Ectodermal cell (in vitro differentiated cells): Measurements from ENCODE around the gene RGCC.
"Not testable (repeated sequence)": the region's sequence is repeated elsewhere in the genome, so short reads cannot be mapped to it uniquely, and the experiment has no call there.

Experiments
- H3K27ac ChIP-seq: 2 replicates; pipeline ENCODE4 v1.7.0; 2013; ENCODE audit warnings: mild to moderate bottlenecking, low read depth, low read length; ENCODE audit not compliant: insufficient read depth, poor library complexity, severe bottlenecking
- H3K27me3 ChIP-seq: 2 replicates; pipeline ENCODE4 v1.7.0; 2013; ENCODE audit warnings: mild to moderate bottlenecking, low read length; ENCODE audit not compliant: insufficient read depth, control insufficient read depth, poor library complexity, severe bottlenecking
- H3K36me3 ChIP-seq: one replicate; pipeline ENCODE4 v1.7.0; 2013; ENCODE audit warnings: low read length; ENCODE audit not compliant: control insufficient read depth, insufficient read depth
- H3K4me1 ChIP-seq: one replicate; pipeline ENCODE4 v1.7.0; 2013; ENCODE audit warnings: low read length; ENCODE audit not compliant: control insufficient read depth, insufficient read depth
- H3K4me3 ChIP-seq: 2 replicates; pipeline ENCODE4 v1.7.0; 2013; ENCODE audit warnings: low read depth, low read length, control low read depth; ENCODE audit not compliant: insufficient read depth
- H3K9me3 ChIP-seq: 2 replicates; pipeline ENCODE4 v1.7.0; 2013; ENCODE audit warnings: mild to moderate bottlenecking, low read length, moderate library complexity; ENCODE audit not compliant: control insufficient read depth
- WGBS, 2 experiments: methylation state at CpG; one replicate each; pipeline ENCODE4 v1.1.7; 2013; ENCODE audit warnings: missing lambda C conversion rate in 2 of 2; 5-methylcytosine and 5-hydroxymethylcytosine counted together

RGCC gene

GRCh38 chr13:41500511-41500910 lies 43.2 kb downstream of the RGCC start:
- Histone ChIP-seq H3K4me1 (peaks cover under 1% of the 10 kb centered on the region), H3K27me3 (no peaks in the 10 kb centered on the region), H3K27ac (no peak overlapping the region), H3K4me3 (no peak overlapping the region), H3K36me3 (no peaks in the 10 kb centered on the region), H3K9me3 (no peaks in the 10 kb centered on the region)
- 91 to 96% methylated on average over 5 of the region's 5 CpGs for WGBS, 2 experiments

GRCh38 chr13:41501281-41501680 lies 43.9 kb downstream of the RGCC start:
- Histone ChIP-seq H3K36me3 (no peaks in the 10 kb centered on the region), H3K4me3 (no peak overlapping the region), H3K4me1 (no peaks in the 10 kb centered on the region), H3K27me3 (no peaks in the 10 kb centered on the region), H3K9me3 (no peaks in the 10 kb centered on the region), H3K27ac (no peak overlapping the region)
- 89 to 93% methylated on average over 4 of the region's 4 CpGs for WGBS, 2 experiments

- WGBS, 2 experiments, result 88 to 95% methylated on average over 5 of the region's 5 CpGs
Measured at GRCh38 chr13:41502031-41502430, 44.7 kb downstream of the RGCC start.

GRCh38 chr13:41502673-41503072 lies 45.3 kb downstream of the RGCC start:
- Histone ChIP-seq H3K4me3 (no peak overlapping the region), H3K36me3 (no peaks in the 10 kb centered on the region), H3K4me1 (no peaks in the 10 kb centered on the region), H3K9me3 (no peaks in the 10 kb centered on the region), H3K27ac (no peak overlapping the region), H3K27me3 (no peaks in the 10 kb centered on the region)
- WGBS, 2 experiments, result 93 to 94% methylated on average over 9 of the region's 9 CpGs

More at GRCh38 chr13:41502031-41502430, 44.7 kb downstream of the RGCC start:
- Histone ChIP-seq H3K4me3 (no peak overlapping the region), H3K27me3 (no peaks in the 10 kb centered on the region), H3K4me1 (no peaks in the 10 kb centered on the region), H3K36me3 (no peaks in the 10 kb centered on the region), H3K9me3 (no peaks in the 10 kb centered on the region), H3K27ac (no peak overlapping the region)

GRCh38 chr13:41503356-41503755 lies 46.0 kb downstream of the RGCC start:
- H3K4me3 ChIP-seq, result no peak overlapping the region
- no peaks in the 10 kb centered on the region for H3K9me3 ChIP-seq
- WGBS, 2 experiments, result 89 to 97% methylated on average over 3 of the region's 3 CpGs
- H3K27ac ChIP-seq, result no peak overlapping the region
- no peaks in the 10 kb centered on the region for H3K27me3 ChIP-seq
- H3K4me1 ChIP-seq, result no peaks in the 10 kb centered on the region
- no peaks in the 10 kb centered on the region for H3K36me3 ChIP-seq

GRCh38 chr13:41504657-41505056 lies 47.3 kb downstream of the RGCC start:
- not testable (repeated sequence) for H3K36me3 ChIP-seq, H3K27ac ChIP-seq

GRCh38 chr13:41505209-41505835 lies 48.0 kb downstream of the RGCC start:
- no peaks in the 10 kb centered on the region for H3K4me1 ChIP-seq
- H3K27me3 ChIP-seq, result no peaks in the 10 kb centered on the region
- no peaks in the 10 kb centered on the region for H3K9me3 ChIP-seq
- H3K36me3 ChIP-seq, result no peaks in the 10 kb centered on the region
- H3K4me3 ChIP-seq, result no peak overlapping the region
- 91 to 92% methylated on average over 2 of the region's 2 CpGs for WGBS, 2 experiments
- no peak overlapping the region for H3K27ac ChIP-seq

More at GRCh38 chr13:41504657-41505056, 47.3 kb downstream of the RGCC start:
- H3K9me3 ChIP-seq, H3K27me3 ChIP-seq, H3K4me1 ChIP-seq, H3K4me3 ChIP-seq: not testable (repeated sequence)

GRCh38 chr13:41506312-41506711 lies 49.0 kb downstream of the RGCC start:
- WGBS, 2 experiments, result 100% methylated on average over 1 of the region's 1 CpG; no CpG with 5 or more reads in 1 of the 2 experiments
- no peaks in the 10 kb centered on the region for H3K27me3 ChIP-seq
- no peak overlapping the region for H3K27ac ChIP-seq
- no peaks in the 10 kb centered on the region for H3K9me3 ChIP-seq
- H3K4me1 ChIP-seq, result no peaks in the 10 kb centered on the region
- no peak overlapping the region for H3K4me3 ChIP-seq
- H3K36me3 ChIP-seq, result no peaks in the 10 kb centered on the region

- WGBS, 2 experiments, result 88 to 95% methylated on average over 3 of the region's 3 CpGs
- Histone ChIP-seq H3K27ac (no peak overlapping the region), H3K27me3 (no peaks in the 10 kb centered on the region), H3K4me3 (no peak overlapping the region), H3K4me1 (no peaks in the 10 kb centered on the region), H3K9me3 (no peaks in the 10 kb centered on the region), H3K36me3 (no peaks in the 10 kb centered on the region)
Measured at GRCh38 chr13:41509971-41510370, 52.6 kb downstream of the RGCC start.

GRCh38 chr13:41511827-41512226 lies 54.5 kb downstream of the RGCC start:
- no peaks in the 10 kb centered on the region for H3K4me1 ChIP-seq
- no peaks in the 10 kb centered on the region for H3K36me3 ChIP-seq
- no peak overlapping the region for H3K4me3 ChIP-seq
- H3K27ac ChIP-seq, result no peak overlapping the region
- no peaks in the 10 kb centered on the region for H3K27me3 ChIP-seq
- WGBS, 2 experiments, result no CpG with 5 or more reads among the region's 1 CpG
- H3K9me3 ChIP-seq, result no peaks in the 10 kb centered on the region

- Histone ChIP-seq H3K27ac (no peak overlapping the region), H3K36me3 (no peaks in the 10 kb centered on the region), H3K4me3 (no peak overlapping the region), H3K27me3 (no peaks in the 10 kb centered on the region), H3K4me1 (no peaks in the 10 kb centered on the region), H3K9me3 (no peaks in the 10 kb centered on the region)
- WGBS, 2 experiments, result 97 to 98% methylated on average over 7 to 9 of the region's 9 CpGs
Measured at GRCh38 chr13:41512441-41512840, 55.1 kb downstream of the RGCC start.
